ENCODE data around the gene F2R.
"Not testable (repeated sequence)": the region's sequence is repeated elsewhere in the genome, so short reads cannot be mapped to it uniquely, and the experiment has no call there.

F2R gene

GRCh38 chr5:76715736-76716455 lies at the start of gene F2R:
Gene F2R, plus strand, starts transcription at chr5:76716126. Its CDS starts 182 bp downstream, at chr5:76716308.
- DNase-seq (ENCODE audit: low spot score), result peak; percentile 75

GRCh38 chr5:76667495-76667894 lies 48.4 kb upstream of the F2R start:
- DNase-seq (ENCODE audit: low spot score), result no peak

- DNase-seq (ENCODE audit: low spot score), result peak; percentile 84
Observed at GRCh38 chr5:76669245-76669644, 46.7 kb upstream of the F2R start.

GRCh38 chr5:76670508-76670907 lies 45.4 kb upstream of the F2R start:
- DNase-seq (ENCODE audit: low spot score), result no peak

- no peak for DNase-seq (ENCODE audit: low spot score)
Observed at GRCh38 chr5:76672242-76672641, 43.7 kb upstream of the F2R start.

GRCh38 chr5:76673125-76673524 lies 42.8 kb upstream of the F2R start:
- DNase-seq (ENCODE audit: low spot score), result peak; percentile 33

- peak; percentile 33 for DNase-seq (ENCODE audit: low spot score)
Observed at GRCh38 chr5:76674330-76675066, 41.4 kb upstream of the F2R start.

GRCh38 chr5:76675364-76675763 lies 40.6 kb upstream of the F2R start:
- DNase-seq (ENCODE audit: low spot score), result no peak

GRCh38 chr5:76677849-76678472 lies 38.0 kb upstream of the F2R start:
- DNase-seq (ENCODE audit: low spot score), result no peak

GRCh38 chr5:76679231-76679630 lies 36.7 kb upstream of the F2R start:
- no peak for DNase-seq (ENCODE audit: low spot score)

- DNase-seq (ENCODE audit: low spot score), result not testable (repeated sequence)
Observed at GRCh38 chr5:76680826-76681225, 35.1 kb upstream of the F2R start.

- no peak for DNase-seq (ENCODE audit: low spot score)
Observed at GRCh38 chr5:76681287-76681686, 34.6 kb upstream of the F2R start.

- DNase-seq (ENCODE audit: low spot score), result no peak
Observed at GRCh38 chr5:76682387-76682786, 33.5 kb upstream of the F2R start.

GRCh38 chr5:76683816-76684731 lies 31.9 kb upstream of the F2R start:
- DNase-seq (ENCODE audit: low spot score), result no peak

GRCh38 chr5:76684756-76685519 lies 31.0 kb upstream of the F2R start:
- DNase-seq (ENCODE audit: low spot score), result no peak

GRCh38 chr5:76685704-76686103 lies 30.2 kb upstream of the F2R start:
- no peak for DNase-seq (ENCODE audit: low spot score)

GRCh38 chr5:76688212-76688611 lies 27.7 kb upstream of the F2R start:
- no peak for DNase-seq (ENCODE audit: low spot score)

- DNase-seq (ENCODE audit: low spot score), result peak; percentile 88
Observed at GRCh38 chr5:76688836-76689235, 27.1 kb upstream of the F2R start.

- peak; percentile 92 for DNase-seq (ENCODE audit: low spot score)
Observed at GRCh38 chr5:76689321-76690036, 26.4 kb upstream of the F2R start.

GRCh38 chr5:76690037-76690679 lies 25.8 kb upstream of the F2R start:
- peak; percentile 92 for DNase-seq (ENCODE audit: low spot score)

Data from cerebellar cortex (tissue), 1 donor.